HG02840 (cell line): ENCODE results near the gene SLC22A24.
"Not testable (repeated sequence)": the region's sequence is repeated elsewhere in the genome, so short reads cannot be mapped to it uniquely, and the experiment has no call there.

Experiments
- ATAC-seq: cut with Tn5 transposase; IDR thresholded peaks from one replicate; pipeline ENCODE4 v1.9.1; 2021; ENCODE audit warnings: mild to moderate bottlenecking, moderate library complexity, moderate number of reproducible peaks; ENCODE audit not compliant: unreplicated experiment, low FRiP score

The SLC22A24 gene, protein sequence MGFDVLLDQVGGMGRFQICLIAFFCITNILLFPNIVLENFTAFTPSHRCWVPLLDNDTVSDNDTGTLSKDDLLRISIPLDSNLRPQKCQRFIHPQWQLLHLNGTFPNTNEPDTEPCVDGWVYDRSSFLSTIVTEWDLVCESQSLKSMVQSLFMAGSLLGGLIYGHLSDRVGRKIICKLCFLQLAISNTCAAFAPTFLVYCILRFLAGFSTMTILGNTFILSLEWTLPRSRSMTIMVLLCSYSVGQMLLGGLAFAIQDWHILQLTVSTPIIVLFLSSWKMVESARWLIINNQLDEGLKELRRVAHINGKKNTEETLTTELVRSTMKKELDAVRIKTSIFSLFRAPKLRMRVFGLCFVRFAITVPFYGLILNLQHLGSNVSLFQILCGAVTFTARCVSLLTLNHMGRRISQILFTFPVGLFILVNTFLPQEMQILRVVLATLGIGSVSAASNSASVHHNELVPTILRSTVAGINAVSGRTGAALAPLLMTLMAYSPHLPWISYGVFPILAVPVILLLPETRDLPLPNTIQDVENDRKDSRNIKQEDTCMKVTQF

DNA sequence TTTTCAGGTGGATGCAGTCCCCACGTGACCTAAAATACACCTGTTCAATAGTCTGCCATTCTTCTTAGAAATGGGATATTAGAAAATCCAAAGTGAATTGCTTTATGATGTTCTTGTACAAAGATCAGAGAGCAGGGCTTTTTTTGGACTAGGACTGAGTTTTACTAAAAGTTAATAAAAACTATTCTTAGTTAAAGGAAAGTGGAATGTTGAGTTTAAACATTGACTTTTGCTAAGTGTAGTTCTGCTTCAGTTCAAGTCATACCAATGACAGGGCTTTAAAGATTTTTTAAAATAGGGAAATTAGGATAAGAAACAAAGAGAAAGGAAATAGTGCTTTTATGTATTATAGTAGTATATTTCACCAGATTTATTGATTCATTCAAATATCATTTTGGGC is at the start of gene SLC22A24:
SLC22A24 (minus strand) TSS at position 101 of the 400 bp plus-strand sequence. CDS start 442 bp downstream, outside the sequence.
- no peak for ATAC-seq

DNA sequence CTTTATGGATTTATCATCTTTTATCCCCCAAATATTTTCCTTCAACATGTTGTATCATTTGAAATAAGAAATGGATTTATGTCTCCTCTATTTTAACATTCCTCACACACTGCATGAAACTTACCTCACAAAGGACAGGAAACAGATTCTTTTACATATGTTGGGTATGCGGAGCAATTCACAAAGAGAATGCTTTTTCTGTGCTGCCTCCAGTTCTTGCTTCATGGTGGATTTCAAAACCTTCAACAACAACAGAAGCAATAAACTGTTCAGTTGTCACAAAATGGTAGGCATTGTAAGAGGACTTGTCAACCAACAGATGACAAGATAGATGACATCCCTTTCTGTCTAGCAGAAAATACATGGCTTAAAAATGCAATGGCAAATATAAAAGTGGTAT is 36.5 kb upstream of the SLC22A24 start:
- ATAC-seq = no peak

DNA sequence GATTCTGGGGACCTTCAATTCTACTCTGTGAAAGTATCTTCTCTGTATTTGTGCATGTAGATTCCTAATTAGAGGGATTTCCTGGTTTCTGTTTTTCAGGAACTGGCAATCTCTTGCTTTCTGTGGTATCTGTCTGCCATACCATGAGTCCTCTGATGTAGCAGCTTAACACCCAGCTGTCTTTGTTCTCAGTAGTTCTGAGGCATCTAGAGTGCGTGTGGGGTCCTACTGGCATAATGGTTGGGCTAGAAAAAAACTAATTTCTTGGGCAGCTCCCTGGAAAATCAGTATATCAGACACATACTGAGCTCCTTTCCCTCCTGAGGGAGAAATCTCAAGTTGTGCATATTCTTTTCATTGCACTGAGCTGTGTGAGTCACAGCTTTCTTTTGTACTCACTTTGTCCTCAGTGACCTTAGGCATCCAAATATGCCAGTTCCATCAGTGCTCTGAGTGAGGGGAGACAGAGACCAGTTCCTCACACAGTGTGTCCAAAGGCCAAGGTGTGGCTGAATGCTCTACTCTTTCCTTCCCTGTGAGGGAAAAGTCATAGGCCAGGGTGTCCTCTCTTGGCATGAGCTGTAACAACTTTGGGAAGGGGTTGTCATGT is 35.5 kb upstream of the SLC22A24 start:
- ATAC-seq = no peak

DNA sequence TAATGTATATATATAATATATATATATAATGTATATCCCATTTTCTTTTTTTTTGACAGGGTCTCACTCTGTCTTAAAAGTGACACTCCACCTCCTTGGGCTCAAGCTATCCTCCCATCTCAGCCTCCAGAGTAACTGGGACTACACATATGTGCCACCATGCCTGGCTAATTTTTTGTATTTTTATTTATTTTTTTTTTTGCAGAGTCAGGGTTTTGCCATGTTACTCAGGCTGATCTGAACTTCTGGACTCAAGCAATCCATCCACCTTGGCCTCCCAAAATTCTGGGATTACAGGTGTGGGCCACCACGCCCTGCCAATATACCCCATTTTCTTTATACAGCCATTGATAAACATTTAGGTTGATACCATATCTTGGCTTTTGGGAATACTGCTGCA is 33.9 kb upstream of the SLC22A24 start:
- ATAC-seq = no peak

DNA sequence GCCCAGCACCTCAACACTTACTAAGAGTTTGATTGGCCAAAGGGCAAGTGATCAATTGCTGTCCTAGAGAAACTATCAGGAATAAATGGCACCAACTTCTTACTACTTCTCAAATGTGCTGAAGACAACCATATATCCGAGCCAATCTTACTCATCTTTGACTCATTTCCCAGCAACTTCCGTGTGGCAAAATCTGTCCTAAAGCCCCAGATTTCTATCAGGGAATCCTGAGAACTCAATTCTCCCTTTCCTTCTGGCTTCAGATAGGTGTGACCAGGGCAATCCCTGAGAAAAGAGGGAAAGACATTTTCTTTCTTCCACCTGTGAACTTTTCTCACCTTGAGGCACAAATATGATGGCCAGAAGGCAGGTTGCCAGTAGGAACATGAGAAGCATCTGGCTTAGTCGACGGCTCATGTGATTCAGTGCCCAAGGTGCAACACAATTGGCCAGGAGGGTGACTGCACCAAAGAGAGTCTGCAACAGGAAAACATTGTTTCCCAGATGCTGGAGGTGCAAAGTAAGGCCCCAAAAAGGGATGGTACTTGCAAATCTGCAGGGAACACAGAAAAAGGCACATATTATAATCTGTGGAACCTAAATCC is 21.8 kb upstream of the SLC22A24 start:
- ATAC-seq = no peak

DNA sequence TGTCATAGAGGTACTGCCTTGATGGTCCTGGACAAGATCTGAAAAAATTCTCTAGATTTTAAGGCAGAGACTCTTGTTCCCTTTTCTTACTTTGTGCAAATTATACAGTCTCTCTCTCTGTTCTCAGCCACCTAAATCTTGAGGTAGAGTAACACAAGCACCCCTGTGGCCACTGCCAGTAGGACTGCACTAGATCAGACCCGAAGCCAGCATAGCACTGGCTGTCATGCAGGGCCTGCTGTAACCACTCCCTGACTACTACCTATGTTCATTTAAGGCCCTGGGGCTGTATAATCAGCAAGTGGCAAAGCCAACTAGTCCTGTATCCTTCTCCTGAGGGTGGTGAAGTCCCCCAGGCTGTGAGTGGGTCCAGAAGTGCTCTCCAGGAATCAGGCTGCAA is 11.8 kb upstream of the SLC22A24 start:
- ATAC-seq = no peak

DNA sequence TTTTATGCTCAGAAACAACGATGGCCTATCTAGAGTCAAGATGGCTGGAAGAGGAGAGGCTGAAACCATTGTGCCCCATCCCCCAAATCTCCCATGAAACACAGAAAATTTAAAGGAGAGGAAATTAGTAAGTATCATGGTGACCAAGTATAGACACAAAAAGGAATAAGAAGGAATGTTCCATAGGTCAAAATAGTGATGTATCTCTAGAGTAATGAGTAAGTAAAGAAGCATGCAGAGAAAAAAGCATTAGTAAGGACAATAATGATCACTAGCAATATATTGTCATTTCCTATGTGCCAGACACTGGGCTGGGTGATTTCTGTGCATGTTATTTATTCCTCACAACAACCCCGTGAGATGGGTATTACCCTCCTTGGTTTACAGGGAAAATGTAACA is 2.6 kb upstream of the SLC22A24 start:
- ATAC-seq = no peak

DNA sequence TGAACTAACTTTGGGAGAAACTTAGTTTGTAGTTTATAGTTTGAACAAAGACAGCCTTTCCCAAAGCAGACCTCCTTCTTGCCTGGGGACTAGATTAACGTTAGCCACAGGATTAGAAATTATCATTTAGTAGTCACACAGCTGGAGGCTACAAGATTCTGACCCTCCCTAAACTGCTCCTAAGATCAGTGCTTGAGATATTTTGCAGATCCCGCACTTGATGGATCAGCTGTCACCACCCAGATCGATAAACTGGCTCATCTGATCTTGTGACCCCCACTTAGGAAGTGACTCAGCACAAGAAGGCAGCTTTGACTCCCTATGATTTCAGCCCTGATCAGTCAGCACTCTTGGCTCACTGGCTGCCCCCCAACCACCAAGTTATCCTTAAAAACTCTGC is 1.6 kb downstream of the SLC22A24 start:
- no peak for ATAC-seq

DNA sequence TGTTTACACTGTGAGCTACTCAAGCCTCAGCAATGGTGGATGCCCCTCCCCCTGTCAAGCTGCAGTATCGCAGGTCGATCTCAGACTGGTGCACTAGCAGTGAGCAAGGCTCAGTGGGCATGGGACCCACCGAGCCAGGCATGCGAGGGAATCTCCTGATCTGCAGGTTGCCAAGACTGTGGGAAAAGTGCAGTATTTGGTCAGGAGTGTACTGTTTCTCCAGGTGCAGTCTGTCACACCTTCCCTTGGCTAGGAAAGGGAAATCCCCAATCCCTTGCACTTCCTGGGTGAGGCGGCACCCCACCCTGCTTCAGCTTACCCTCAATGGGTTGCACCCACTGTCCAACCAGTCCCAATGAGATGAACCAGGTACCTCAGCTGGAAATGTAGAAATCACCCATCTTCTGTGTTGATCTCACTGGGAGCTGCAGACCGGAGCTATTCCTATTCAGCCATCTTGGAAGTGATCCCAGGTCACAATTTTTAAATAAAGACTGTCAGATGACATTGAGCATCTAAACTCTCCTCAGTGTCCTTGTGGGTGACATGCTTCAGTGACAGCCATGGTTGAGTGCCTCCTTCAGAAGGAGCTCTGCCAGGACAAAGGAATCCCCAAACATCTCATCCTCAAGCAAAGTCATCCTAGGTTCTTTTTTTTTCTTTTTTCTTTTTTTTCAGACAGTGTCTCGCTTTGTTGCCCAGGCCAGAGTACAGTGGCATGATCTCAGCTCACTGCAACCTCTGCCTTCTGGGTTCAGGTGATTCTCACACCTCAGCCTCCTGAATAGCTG is 10.8 kb downstream of the SLC22A24 start:
- ATAC-seq = no peak

DNA sequence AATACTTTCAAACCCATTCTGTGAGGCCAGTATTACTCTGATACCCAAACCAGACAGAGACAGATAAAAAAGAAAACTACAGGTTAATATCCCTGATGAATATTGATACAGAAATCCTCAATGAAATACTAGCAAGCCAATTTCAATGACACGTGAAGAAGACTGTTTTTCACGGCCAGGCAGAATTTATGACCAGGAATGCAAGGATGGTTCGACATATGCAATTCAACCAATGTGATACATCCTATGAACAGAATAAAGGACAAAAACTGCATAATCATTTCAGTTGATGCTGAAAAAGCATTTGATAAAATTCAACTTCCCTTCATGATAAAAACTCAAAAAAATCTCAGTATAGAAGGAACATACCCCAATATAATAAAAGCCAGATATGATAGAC is 44.5 kb downstream of the SLC22A24 start:
- ATAC-seq = no peak

DNA sequence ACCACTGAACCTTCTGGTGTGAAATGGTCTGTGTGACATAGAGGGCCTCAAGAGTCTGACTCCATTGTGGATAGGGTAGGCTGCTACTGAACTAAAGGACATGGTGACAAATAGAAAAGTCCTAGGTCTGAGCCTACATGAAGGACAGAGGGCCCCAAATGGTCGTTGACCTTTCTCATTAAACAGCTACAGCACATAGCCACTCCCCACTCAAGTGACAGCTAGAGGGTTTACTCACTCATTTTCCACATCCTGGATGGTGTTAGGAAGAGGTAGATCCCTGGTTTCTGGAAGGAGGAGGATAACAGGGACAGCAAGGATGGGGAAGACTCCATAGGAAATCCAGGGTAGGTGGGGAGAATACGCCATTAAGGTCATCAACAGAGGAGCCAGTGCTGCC is 63.3 kb downstream of the SLC22A24 start:
- ATAC-seq = no peak

DNA sequence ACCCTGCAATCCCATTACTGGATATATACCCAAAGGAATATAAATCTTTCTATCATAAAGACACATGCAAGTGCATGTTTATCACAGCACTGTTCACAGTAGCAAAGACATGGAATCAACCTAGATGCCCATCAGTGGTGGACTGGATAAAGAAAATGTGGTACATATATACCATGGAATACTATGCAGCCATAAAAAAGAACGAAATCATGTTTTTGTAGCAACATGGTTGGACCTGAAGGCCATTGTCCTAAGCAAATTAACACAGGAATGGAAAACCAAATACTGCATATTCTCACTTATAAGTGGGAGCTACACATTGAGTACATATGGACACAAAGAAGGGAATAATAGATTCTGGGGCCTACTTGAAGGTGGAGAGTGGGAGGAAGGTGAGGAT is 97.8 kb downstream of the SLC22A24 start:
- not testable (repeated sequence) for ATAC-seq

DNA sequence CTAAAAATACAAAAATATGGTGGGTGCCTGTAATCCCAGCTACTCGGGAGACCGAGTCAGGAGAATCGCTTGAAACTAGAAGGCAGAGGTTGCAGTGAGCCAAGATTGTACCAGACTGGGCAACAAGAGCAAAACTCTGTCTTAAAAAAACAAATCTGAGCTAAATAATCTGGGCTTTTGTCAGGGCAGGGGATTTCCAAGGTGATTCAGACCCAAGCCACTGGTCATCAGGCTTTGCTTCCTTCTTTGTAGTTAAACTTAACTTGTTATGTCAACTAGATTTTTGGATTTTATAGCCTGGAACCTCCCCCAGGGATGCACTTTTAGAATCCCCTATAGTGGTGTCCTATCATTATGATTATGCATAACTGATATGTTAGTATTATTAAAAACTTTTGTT is 101.4 kb downstream of the SLC22A24 start:
- no peak for ATAC-seq

DNA sequence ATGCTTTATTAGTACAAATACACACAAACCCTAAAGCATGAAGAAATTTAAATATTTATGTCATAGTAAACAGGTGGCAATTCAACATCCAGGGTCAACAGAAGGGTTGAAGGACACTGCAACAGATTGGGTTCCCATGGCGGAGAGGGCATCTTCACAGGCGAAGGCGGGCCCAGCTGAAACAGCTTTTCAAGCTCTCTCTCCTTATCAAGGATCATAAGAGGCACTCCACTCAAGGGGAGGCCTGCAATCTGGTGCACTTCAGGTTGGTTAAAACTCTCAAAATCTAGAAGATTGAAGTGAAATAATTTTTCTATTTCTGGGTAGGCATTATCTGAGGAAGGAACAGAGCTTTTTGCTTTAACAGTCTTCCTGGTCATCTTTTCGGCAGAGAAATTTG is 111.6 kb downstream of the SLC22A24 start:
- ATAC-seq = no peak
